Mesothelial cell of epicardium (in vitro differentiated cells): ENCODE measurements around the gene MAN1C1. TPM values are rescaled to one million over a fixed set of nuclear protein-coding genes. Genes with fewer than 3 reads are reported as not detected.

Experiments used
- DNase-seq, 2 experiments: peaks; one replicate each; pipeline ENCODE4 v3.0.0; 2021; ENCODE audit warnings: low spot score in 2 of 2; ENCODE audit not compliant: unreplicated experiment in 2 of 2
- H3K27ac Mint-ChIP-seq: 2 replicates; pipeline ENCODE4 v1.8.0; 2021; ENCODE audit warnings: mixed read lengths
- H3K27me3 Mint-ChIP-seq: 2 replicates; pipeline ENCODE4 v1.8.0; 2021; ENCODE audit warnings: low read depth, mixed read lengths
- H3K36me3 Mint-ChIP-seq: 2 replicates; pipeline ENCODE4 v1.8.0; 2021; ENCODE audit warnings: mixed read lengths
- H3K4me1 Mint-ChIP-seq: 2 replicates; pipeline ENCODE4 v1.8.0; 2021; ENCODE audit warnings: mixed read lengths
- H3K4me3 Mint-ChIP-seq: 2 replicates; pipeline ENCODE4 v1.8.0; 2021; ENCODE audit warnings: mild to moderate bottlenecking, moderate library complexity, mixed read lengths
- H3K9me3 Mint-ChIP-seq: 2 replicates; pipeline ENCODE4 v1.8.0; 2021; ENCODE audit warnings: mixed read lengths
- CTCF ChIP-seq: fragments of 200-600 bp; sonication (generic); IDR thresholded peaks from one replicate; pipeline ENCODE4 v1.5.0; 2021; ENCODE audit warnings: antibody characterized with exemption; ENCODE audit not compliant: unreplicated experiment
- total RNA-seq: library from RNA; stranded (reverse); gene quantifications from 3 replicates; pipeline ENCODE4 v1.2.1, GENCODE V29; 2021

MAN1C1 gene
- total RNA-seq, 1 donor from 2014 or later: 3.2 TPM

DNA sequence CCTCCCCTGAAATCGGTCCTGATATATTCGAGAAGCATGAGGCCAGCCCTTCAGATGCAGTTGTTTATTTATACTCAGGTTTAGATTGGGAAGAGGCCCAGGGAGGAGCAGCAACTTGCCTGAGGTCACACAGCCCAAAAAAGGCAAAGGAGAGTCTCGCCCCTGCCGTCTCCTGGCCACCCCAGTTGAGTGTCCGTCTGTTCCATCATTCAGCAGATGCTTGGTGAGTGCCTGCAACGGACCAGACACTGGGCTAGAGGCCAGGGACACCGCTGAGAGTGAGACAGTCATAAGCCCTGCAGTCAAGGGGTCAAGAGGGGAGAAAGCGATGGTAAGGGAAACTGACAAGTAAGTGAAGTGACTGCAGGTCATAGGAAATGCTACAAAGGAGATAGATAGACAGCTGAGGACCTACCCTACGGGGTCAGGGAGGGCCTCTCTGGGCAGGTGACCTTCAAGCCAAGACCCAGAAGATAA is 168.0 kb downstream of the MAN1C1 start:
- no peak for TF ChIP-seq CTCF
- Mint-ChIP-seq H3K27me3 (peaks cover 9% of the 10 kb centered on the region), H3K4me3 (no peak overlapping the region), H3K4me1 (peaks cover 20% of the 10 kb centered on the region), H3K27ac (no peak overlapping the region), H3K36me3 (no peaks in the 10 kb centered on the region), H3K9me3 (no peaks in the 10 kb centered on the region)
- no peak for DNase-seq

GRCh38 chr1:25785333-25786067 is 168.9 kb downstream of the MAN1C1 start:
- H3K4me3 Mint-ChIP-seq: no peak overlapping the region
- no peak overlapping the region for H3K27ac Mint-ChIP-seq
- no peak for TF ChIP-seq CTCF
- H3K9me3 Mint-ChIP-seq: no peaks in the 10 kb centered on the region
- peaks cover 11% of the 10 kb centered on the region for H3K4me1 Mint-ChIP-seq
- DNase-seq: no peak
- peaks cover 13% of the 10 kb centered on the region for H3K27me3 Mint-ChIP-seq
- H3K36me3 Mint-ChIP-seq: no peaks in the 10 kb centered on the region

DNA sequence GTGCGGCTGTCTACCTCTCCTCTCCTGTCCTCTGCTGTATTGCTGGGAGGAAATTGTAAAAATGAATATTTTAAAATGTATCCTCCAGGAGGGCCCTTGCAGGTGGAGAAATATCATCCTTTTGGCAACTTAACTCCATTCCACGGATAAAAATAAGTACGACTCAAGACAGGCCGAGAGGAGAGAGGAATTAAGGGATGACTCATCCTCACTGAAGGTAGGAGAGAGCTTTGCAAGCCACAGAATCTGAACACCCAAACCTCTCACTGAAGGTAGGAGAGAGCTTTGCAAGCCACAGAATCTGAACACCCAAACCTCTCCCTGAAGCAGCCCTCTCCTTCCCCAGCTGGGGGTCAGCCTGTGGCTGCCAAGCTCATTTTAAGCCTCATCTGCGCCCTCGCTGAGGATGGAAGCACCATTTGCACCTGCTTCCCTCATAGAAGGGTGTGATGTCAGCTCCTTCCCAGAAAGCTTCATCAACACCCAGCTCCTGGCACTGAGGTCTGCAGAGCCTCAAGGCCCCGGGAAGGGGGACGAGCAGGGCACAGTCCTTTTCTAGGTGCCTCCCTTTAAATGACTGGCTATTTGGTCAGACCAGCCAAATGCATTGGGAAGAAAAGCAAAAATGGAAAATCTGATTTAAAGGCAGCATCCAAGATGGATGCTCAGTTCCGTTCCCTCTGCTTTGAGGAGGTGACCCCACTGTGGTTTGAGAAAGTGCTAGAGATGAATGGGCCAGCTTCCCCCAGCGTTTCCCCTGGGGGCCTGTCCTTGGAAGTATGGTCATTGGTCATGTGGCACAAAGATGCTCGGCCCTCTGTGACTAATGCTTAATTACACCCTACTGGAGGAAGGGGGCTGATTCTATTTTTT is 170.5 kb downstream of the MAN1C1 start:
- Mint-ChIP-seq H3K4me3 (no peak overlapping the region), H3K27me3 (peaks cover 13% of the 10 kb centered on the region), H3K36me3 (no peaks in the 10 kb centered on the region), H3K27ac (no peak overlapping the region), H3K4me1 (peaks cover 8% of the 10 kb centered on the region), H3K9me3 (no peaks in the 10 kb centered on the region)
- no peak for TF ChIP-seq CTCF
- no peak for DNase-seq

GRCh38 chr1:25787760-25788166 is 171.2 kb downstream of the MAN1C1 start:
- Mint-ChIP-seq H3K9me3 (no peaks in the 10 kb centered on the region), H3K27ac (no peak overlapping the region), H3K36me3 (no peaks in the 10 kb centered on the region), H3K4me3 (no peak overlapping the region), H3K27me3 (peaks cover 10% of the 10 kb centered on the region), H3K4me1 (peaks cover 8% of the 10 kb centered on the region)
- TF ChIP-seq CTCF: no peak
- no peak for DNase-seq

GRCh38 chr1:25790472-25790871 is 173.9 kb downstream of the MAN1C1 start:
- Mint-ChIP-seq H3K36me3 (no peaks in the 10 kb centered on the region), H3K9me3 (no peaks in the 10 kb centered on the region), H3K4me3 (no peak overlapping the region), H3K27me3 (peaks cover 12% of the 10 kb centered on the region), H3K4me1 (peaks cover 5% of the 10 kb centered on the region), H3K27ac (no peak overlapping the region)
- DNase-seq: no peak
- no peak for TF ChIP-seq CTCF
